NCI-H345 treated with DMSO at 0.1 percent for 48 hours (cell line): ENCODE measurements around the gene ZBTB21.

Source experiments
- DNase-seq: peaks from one replicate; lab custom pipeline; 2025; ENCODE audit not compliant: unreplicated experiment; lab: John Stamatoyannopoulos, UW

ZBTB21 gene

GRCh38 chr21:42009831-42010506, at the start of gene ZBTB21:
TSS of gene ZBTB21 (minus strand) at chr21:42010360. CDS start at chr21:41994095, 16,265 bp downstream.
- peak; percentile 98 for DNase-seq

GRCh38 chr21:42059721-42060120, 49.6 kb upstream of the ZBTB21 start:
- DNase-seq, result no peak

GRCh38 chr21:42059141-42059540, 49.0 kb upstream of the ZBTB21 start:
- no peak for DNase-seq

- DNase-seq, result no peak
Measured at GRCh38 chr21:42058631-42059111, 48.5 kb upstream of the ZBTB21 start.

- peak; percentile 35 for DNase-seq
Measured at GRCh38 chr21:42057851-42058437, 47.8 kb upstream of the ZBTB21 start.

GRCh38 chr21:42056996-42057689, 47.0 kb upstream of the ZBTB21 start:
- peak; percentile 98 for DNase-seq

GRCh38 chr21:42056468-42056867, 46.3 kb upstream of the ZBTB21 start:
- DNase-seq, result peak; percentile 91

- DNase-seq, result no peak
Measured at GRCh38 chr21:42055425-42055824, 45.3 kb upstream of the ZBTB21 start.

- DNase-seq, result no peak
Measured at GRCh38 chr21:42051788-42052187, 41.6 kb upstream of the ZBTB21 start.

GRCh38 chr21:42049578-42050430, 39.6 kb upstream of the ZBTB21 start:
- DNase-seq, result no peak

- no peak for DNase-seq
Measured at GRCh38 chr21:42048870-42049577, 38.9 kb upstream of the ZBTB21 start.

- DNase-seq, result no peak
Measured at GRCh38 chr21:42047821-42048613, 37.9 kb upstream of the ZBTB21 start.

- DNase-seq, result no peak
Measured at GRCh38 chr21:42044871-42045495, 34.8 kb upstream of the ZBTB21 start.

GRCh38 chr21:42043961-42044360, 33.8 kb upstream of the ZBTB21 start:
- DNase-seq, result no peak

- DNase-seq, result no peak
Measured at GRCh38 chr21:42043201-42043895, 33.2 kb upstream of the ZBTB21 start.

- peak; percentile 30 for DNase-seq
Measured at GRCh38 chr21:42042651-42043050, 32.5 kb upstream of the ZBTB21 start.

- no peak for DNase-seq
Measured at GRCh38 chr21:42041711-42042110, 31.6 kb upstream of the ZBTB21 start.

GRCh38 chr21:42041246-42041645, 31.1 kb upstream of the ZBTB21 start:
- DNase-seq, result no peak
